C4-2B (cell line): Measurements from ENCODE around the gene PCGF5.
"Not testable (repeated sequence)": the region's sequence is repeated elsewhere in the genome, so short reads cannot be mapped to it uniquely, and the experiment has no call there.

Experiments used
- H3K27ac ChIP-seq: fragments of 450-650 bp; 2 replicates; pipeline ENCODE4 v1.5.1; 2017
- CTCF ChIP-seq: fragments of 450-650 bp; conservative IDR thresholded peaks from 2 replicates; pipeline ENCODE4 v1.5.1; 2017; ENCODE audit warnings: mild to moderate bottlenecking
- ZFX ChIP-seq: fragments of 450-650 bp; IDR thresholded peaks from 2 replicates; pipeline ENCODE4 v1.6.1; 2017

The PCGF5 gene

GRCh38 chr10:91313796-91314485 is 93.5 kb downstream of the PCGF5 start:
- TF ChIP-seq CTCF (no peak), ZFX (no peak)
- H3K27ac ChIP-seq = no peak overlapping the region

- no peak overlapping the region for H3K27ac ChIP-seq
Observed at GRCh38 chr10:91316486-91316885, 96.0 kb downstream of the PCGF5 start.

GRCh38 chr10:91317541-91317940 is 97.1 kb downstream of the PCGF5 start:
- H3K27ac ChIP-seq = no peak overlapping the region
- TF ChIP-seq CTCF (no peak), ZFX (no peak)

More at GRCh38 chr10:91316486-91316885, 96.0 kb downstream of the PCGF5 start:
- TF ChIP-seq ZFX = no peak
- no peak for TF ChIP-seq CTCF

- TF ChIP-seq ZFX (no peak), CTCF (no peak)
- H3K27ac ChIP-seq = no peak overlapping the region
Observed at GRCh38 chr10:91319336-91319735, 98.9 kb downstream of the PCGF5 start.

- H3K27ac ChIP-seq = not testable (repeated sequence)
Observed at GRCh38 chr10:91323293-91323905, 102.9 kb downstream of the PCGF5 start.

GRCh38 chr10:91328320-91328984 is 108.0 kb downstream of the PCGF5 start:
- H3K27ac ChIP-seq = no peak overlapping the region
- TF ChIP-seq CTCF (no peak), ZFX (no peak)
